ENCODE measurements around the gene R3HDM2. TPM values are rescaled to one million over a fixed set of nuclear protein-coding genes. Genes with fewer than 3 reads are reported as not detected.
A peak's percentile ranks its signal among the peaks of the same experiment; 100 is the strongest.
"Not testable (repeated sequence)": the region's sequence is repeated elsewhere in the genome, so short reads cannot be mapped to it uniquely, and the experiment has no call there.

R3HDM2 gene
- total RNA-seq, 4 donors from 2014 or later = 24.2 to 47.3 (median 26.7) TPM

- ATAC-seq (ENCODE audit: low FRiP score) = no peak
- TF ChIP-seq, protein P1, sequence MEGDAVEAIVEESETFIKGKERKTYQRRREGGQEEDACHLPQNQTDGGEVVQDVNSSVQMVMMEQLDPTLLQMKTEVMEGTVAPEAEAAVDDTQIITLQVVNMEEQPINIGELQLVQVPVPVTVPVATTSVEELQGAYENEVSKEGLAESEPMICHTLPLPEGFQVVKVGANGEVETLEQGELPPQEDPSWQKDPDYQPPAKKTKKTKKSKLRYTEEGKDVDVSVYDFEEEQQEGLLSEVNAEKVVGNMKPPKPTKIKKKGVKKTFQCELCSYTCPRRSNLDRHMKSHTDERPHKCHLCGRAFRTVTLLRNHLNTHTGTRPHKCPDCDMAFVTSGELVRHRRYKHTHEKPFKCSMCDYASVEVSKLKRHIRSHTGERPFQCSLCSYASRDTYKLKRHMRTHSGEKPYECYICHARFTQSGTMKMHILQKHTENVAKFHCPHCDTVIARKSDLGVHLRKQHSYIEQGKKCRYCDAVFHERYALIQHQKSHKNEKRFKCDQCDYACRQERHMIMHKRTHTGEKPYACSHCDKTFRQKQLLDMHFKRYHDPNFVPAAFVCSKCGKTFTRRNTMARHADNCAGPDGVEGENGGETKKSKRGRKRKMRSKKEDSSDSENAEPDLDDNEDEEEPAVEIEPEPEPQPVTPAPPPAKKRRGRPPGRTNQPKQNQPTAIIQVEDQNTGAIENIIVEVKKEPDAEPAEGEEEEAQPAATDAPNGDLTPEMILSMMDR (IDR thresholded peaks at IDR 0.05) = no peak
Measured at GRCh38 chr12:57434517-57435223, 3.8 kb upstream of the R3HDM2 start, which contains the start of gene INHBC. TSS of gene INHBC (plus strand) at chr12:57434784. CDS start at chr12:57434887, 103 bp downstream.

GRCh38 chr12:57433370-57433769 lies 2.5 kb upstream of the R3HDM2 start:
- ATAC-seq (ENCODE audit: low FRiP score) (no peak), DNase-seq (ENCODE audit: low spot score) (no peak)
- TF ChIP-seq, protein P1 (IDR thresholded peaks at IDR 0.05) = no peak

More at GRCh38 chr12:57434517-57435223, 3.8 kb upstream of the R3HDM2 start, which contains the start of gene INHBC:
- DNase-seq (ENCODE audit: low spot score) = no peak

GRCh38 chr12:57431654-57432188 lies 878 bp upstream of the R3HDM2 start:
- ATAC-seq (ENCODE audit: low FRiP score) = no peak
- no peak for DNase-seq (ENCODE audit: low spot score)
- TF ChIP-seq, protein P1 (IDR thresholded peaks at IDR 0.05) = no peak

- TF ChIP-seq, protein P1 (IDR thresholded peaks at IDR 0.05) = no peak
- peak; percentile 83 for ATAC-seq (ENCODE audit: low FRiP score)
- DNase-seq (ENCODE audit: low spot score) = no peak
Measured at GRCh38 chr12:57430112-57430930, 522 bp downstream of the R3HDM2 start.

DNA sequence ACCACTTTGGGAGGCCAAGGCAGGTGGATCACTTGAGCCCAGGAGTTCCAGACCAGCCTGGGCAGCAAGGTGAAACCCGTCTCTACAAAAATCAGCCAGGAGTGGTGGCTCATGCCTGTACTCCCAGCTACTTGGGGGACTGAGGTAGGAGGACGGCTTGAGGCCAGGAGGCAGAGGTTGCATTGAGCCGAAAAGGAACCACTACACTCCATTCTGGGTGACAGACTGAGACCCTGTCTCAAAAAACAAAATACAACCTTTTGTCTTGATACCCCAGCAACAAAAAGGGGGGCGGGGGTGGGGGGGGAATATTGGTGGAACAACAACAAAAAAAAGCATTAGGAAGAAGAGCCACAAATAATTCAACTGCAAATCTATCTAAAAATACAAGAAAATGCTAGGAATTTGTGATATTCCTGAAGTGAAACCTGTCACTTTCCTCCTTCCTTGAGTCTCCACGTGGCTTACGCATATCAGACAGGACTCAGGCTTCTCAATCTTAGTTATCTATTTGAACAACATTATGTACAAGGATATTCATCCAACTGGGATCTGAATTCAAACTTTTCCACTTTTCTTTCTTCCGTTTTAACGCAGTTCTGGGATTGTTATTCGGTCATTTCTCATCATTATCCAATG lies 1.3 kb downstream of the R3HDM2 start:
- DNase-seq (ENCODE audit: low spot score) = no peak
- no peak for ATAC-seq (ENCODE audit: low FRiP score)

DNA sequence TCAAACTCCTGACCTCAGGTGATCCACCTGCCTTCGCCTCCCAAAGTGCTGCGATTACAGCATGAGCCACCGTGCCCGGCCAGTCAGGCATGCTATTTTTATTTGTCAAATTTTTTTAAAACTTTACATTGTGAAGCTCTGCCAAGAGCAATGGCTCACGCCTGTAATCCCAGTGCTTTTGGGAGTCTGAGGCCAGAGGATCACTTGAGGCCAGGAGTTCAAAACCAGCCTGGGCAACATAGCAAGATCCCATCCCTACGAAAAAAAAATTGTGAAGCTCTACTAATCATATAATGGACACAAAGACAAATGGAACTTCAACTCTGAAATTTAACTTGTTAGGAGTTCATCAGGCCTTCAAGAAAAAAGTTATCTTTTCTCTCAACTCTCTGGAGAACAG lies 1.9 kb downstream of the R3HDM2 start:
- ATAC-seq (ENCODE audit: low FRiP score) (no peak), DNase-seq (ENCODE audit: low spot score) (no peak)
- TF ChIP-seq, protein P1 (IDR thresholded peaks at IDR 0.05) = no peak

More for the DNA sequence above, 1.3 kb downstream of the R3HDM2 start:
- TF ChIP-seq, protein P1 (IDR thresholded peaks at IDR 0.05) = no peak

DNA sequence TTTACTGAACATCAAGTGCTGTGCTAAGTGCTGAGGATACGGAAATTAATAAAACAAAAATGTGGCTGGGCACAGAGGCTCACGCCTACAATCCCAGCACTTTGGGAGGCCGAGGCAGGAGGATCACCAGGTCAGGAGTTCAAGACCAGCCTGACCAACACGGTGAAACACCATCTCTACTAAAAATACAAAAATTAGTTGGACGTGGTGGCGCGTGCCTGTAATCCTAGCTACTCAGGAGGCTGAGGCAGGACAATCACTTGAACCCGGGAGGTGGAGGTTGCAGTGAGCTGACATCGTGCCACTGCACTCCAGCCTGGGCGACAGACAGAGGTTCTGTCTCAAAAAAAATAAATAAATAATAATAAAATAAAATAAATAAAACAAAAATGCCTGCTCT lies 3.9 kb downstream of the R3HDM2 start:
- ATAC-seq (ENCODE audit: low FRiP score); DNase-seq (ENCODE audit: low spot score): not testable (repeated sequence)
